Measurements from ENCODE around the gene MYO16.

Gene MYO16

DNA sequence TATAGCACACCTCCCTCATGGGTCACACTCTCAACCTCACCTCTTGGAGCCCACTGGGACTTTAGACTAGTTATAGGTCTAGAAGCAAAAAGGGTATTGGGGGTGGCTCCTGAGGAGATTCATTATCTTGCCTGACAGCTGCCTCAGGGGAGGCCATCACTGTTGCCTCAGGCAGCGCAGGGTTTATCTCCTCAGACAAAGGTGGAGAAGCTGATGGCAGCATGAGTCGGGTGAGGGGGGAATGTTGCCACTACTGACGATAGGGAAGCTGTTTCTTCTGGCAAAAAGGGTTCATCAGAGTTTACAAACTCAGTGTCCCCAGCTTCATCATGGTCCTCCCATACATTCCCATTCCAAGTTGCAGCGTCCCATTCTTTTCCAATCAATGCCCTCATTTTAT lies 594.6 kb downstream of the MYO16 start:
- no peak for DNase-seq (ENCODE audit: low read depth)
- TF ChIP-seq CTCF (conservative IDR thresholded peaks at IDR 0.05; ENCODE audit: low read depth, low read length) = no peak
- no peak overlapping the region for H3K4me3 ChIP-seq (ENCODE audit: low read depth, low read length)

- no peak overlapping the region for H3K4me3 ChIP-seq (ENCODE audit: low read depth, low read length)
- TF ChIP-seq CTCF (conservative IDR thresholded peaks at IDR 0.05; ENCODE audit: low read depth, low read length) = no peak
- DNase-seq (ENCODE audit: low read depth) = no peak
Measured at GRCh38 chr13:109226631-109227030, 597.2 kb downstream of the MYO16 start.

- no peak overlapping the region for H3K4me3 ChIP-seq (ENCODE audit: low read depth, low read length)
- TF ChIP-seq CTCF (conservative IDR thresholded peaks at IDR 0.05; ENCODE audit: low read depth, low read length) = no peak
- DNase-seq (ENCODE audit: low read depth) = no peak
Measured at GRCh38 chr13:109227344-109227940, 598.0 kb downstream of the MYO16 start.

DNA sequence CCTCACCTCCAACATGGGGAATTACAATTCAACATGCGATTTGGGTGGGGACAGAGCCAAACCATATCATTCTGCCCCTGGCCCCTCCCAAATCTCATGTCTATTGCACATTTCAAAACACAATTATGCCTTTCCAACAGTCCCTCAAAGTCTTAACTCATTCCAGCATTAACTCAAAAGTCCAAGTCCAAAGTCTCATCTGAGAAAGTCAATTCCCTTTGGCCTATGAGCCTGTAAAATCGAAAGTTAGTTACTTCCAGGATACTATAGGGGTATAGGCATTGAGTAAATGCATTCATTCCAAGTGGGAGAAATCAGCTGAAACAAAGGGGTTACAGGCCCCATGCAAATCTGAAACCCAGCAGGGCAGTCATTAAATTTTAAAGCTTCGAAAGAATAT lies 598.8 kb downstream of the MYO16 start:
- no peak for DNase-seq (ENCODE audit: low read depth)
- TF ChIP-seq CTCF (conservative IDR thresholded peaks at IDR 0.05; ENCODE audit: low read depth, low read length) = no peak
- H3K4me3 ChIP-seq (ENCODE audit: low read depth, low read length) = no peak overlapping the region

DNA sequence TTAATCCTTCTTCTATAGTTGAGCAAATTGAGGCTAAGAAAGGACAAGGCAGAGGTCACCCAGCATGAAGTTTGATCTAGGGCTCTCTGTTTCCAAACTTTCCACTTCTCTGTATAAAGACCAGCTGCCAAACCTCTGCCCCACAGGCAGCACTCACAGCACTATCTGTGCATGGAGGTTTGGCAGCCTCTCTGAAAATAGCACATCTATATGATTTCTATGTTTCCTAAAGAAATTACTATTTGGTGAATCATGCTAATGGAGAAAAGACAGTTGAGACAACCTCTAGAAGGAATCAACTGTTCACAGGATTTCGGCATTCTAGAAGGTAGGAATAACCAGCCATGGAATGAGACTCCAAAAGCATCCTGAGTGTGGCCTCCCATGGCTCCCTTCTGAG lies 602.5 kb downstream of the MYO16 start:
- TF ChIP-seq CTCF (conservative IDR thresholded peaks at IDR 0.05; ENCODE audit: low read depth, low read length) = no peak
- peak; percentile 50 for DNase-seq (ENCODE audit: low read depth)
- H3K4me3 ChIP-seq (ENCODE audit: low read depth, low read length) = no peak overlapping the region

DNA sequence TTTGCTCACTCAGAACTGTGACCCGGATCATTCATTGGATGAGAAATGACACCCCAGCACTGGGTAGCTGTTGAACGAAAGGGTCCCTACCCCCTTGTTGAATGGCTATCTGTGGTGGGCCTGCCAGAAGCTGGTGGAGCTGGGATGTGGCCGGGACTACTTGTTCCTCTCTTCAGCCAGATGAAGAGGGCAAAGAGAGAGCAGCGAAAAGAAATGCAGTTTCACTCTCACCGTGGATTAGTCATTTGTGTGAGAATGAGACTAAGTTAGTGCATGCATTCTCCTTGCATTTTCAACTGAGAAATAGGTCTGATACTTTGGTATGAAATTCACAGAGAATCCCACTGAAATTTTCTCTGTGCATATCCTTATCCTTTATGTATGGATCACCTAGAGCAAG lies 603.9 kb downstream of the MYO16 start:
- TF ChIP-seq CTCF (conservative IDR thresholded peaks at IDR 0.05; ENCODE audit: low read depth, low read length) = no peak
- H3K4me3 ChIP-seq (ENCODE audit: low read depth, low read length) = no peak overlapping the region
- no peak for DNase-seq (ENCODE audit: low read depth)

DNA sequence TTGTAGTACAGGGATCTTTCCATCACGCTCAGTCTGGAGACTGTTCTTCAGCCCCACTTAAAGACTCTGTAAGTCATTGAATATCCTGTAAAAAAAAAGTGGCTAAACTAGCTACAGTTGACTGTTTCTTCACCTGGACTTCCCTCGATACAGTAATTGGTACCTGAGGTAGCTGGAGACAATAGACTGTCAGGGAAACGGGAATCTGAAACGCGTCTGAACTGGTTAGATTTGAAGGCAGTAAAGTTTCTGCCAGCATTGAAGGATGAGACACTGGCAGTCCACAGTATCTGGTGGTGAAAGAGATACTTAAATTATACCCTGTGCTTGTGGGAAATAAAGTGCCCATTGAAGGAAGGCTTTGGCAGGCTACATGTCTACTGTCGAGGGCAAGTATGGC lies 606.5 kb downstream of the MYO16 start:
- no peak for DNase-seq (ENCODE audit: low read depth)

More for the DNA sequence above, 606.5 kb downstream of the MYO16 start:
- TF ChIP-seq CTCF (conservative IDR thresholded peaks at IDR 0.05; ENCODE audit: low read depth, low read length) = no peak
- H3K4me3 ChIP-seq (ENCODE audit: low read depth, low read length) = no peak overlapping the region
